Bone marrow (tissue), 2 donors: Measurements from ENCODE around the gene ARHGAP42.

Experiments used
- DNase-seq, 2 donors: peaks; one replicate each; lab custom pipeline; 2025; lab: John Stamatoyannopoulos, UW

Gene ARHGAP42

DNA sequence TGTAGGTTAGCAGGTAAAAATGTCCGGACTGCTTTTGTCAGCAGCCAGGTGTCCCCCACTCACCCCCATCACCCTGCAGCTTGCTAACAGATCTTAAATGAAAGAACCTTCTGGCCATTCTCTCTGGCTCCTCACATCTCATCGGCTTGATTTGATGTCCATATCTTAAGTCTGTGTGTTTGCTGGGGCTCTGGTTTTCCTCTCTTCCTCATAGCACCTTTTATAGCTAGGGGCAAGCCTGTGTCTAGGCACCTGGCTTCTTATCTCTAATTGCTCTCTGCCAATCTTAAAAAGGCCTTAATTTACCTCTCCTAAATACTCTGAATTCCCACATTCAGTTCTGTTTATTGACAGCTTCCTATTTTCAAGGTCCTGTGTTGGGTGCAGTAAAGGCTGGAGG is 72.0 kb downstream of the ARHGAP42 start:
- DNase-seq: no peak

GRCh38 chr11:100759856-100760255 is 72.8 kb downstream of the ARHGAP42 start:
- no peak for DNase-seq

DNA sequence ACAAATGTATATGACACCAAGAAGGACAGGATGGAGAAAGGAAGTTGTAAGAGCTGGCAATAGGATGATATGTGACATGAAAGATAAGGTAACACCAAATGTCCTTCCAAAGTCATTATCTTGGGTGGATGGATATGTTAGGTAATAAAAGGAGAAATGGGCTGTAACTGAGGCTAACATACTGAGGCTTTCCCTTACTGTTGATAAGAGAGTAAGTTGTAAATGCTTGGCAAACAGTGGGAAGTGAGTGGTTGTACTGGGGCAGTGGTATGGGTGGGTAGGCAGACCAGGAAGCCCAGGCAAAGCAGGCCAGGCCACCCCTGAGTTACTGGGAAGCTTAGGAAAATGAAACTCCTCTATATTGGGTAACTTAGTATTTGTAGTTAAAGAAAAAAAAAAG is 73.7 kb downstream of the ARHGAP42 start:
- no peak for DNase-seq

GRCh38 chr11:100761841-100762240 is 74.8 kb downstream of the ARHGAP42 start:
- DNase-seq: no peak

GRCh38 chr11:100766764-100767163 is 79.7 kb downstream of the ARHGAP42 start:
- DNase-seq: no peak

DNA sequence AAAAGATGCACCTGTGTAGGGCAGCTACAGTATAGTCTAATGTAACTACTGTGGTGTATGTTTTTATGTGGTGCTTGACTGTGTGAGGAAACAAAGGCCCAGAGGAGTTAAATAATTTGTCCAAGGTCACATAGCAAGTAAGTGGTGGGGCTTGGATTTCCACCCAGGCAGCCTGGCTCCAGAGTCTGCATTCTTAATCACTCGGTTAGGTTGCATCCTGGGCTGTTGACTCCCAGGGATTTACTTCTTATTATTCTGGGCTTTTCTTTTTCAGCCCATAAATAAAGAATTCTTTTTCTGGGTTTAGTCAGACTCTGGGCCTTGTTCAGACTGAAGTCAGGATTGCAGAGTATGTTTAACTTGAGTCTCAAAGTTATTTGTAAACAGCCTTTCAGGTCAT is 82.1 kb downstream of the ARHGAP42 start:
- no peak for DNase-seq

GRCh38 chr11:100769617-100770016 is 82.5 kb downstream of the ARHGAP42 start:
- no peak for DNase-seq

GRCh38 chr11:100774132-100774531 is 87.0 kb downstream of the ARHGAP42 start:
- DNase-seq: no peak

DNA sequence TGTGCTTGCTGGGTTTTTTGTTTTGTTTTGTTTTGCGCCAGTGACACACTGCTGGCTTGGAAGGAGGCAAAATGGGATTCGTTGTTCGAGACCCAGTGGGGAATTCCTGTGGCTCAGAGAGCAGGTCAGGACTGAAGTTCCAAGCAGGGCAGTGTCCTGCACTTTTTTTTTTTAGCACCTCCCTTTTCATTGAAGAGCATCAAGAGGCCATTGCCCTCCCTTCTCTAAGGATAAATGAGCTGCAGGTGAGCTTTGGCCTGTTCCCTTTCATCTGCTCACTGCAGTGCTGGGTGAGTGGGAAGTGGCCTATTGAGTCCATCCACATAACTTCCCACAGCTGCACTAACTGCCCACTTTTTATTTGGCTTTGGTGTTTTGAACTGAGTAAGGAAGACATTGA is 87.8 kb downstream of the ARHGAP42 start:
- DNase-seq: no peak

GRCh38 chr11:100776212-100776896 is 89.3 kb downstream of the ARHGAP42 start:
- DNase-seq: no peak

DNA sequence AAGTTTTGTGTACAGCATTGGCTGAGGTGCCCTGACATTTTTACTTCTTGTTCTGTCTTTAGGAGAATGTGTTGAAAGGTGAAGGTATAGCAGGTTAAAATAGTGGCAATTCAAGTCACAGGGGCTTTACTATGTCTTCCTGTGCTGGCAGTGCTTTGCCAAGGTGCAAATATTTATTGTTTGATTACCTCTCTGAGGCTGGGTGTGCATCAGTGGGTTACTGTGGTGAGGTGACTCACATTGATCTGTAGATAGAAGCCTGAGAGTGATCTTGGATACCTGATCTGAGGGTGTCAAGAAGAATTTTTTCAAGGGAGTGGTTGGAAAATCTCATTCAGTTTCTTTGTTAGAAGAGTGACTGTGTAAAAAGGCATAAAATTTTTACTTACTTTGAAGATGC is 90.0 kb downstream of the ARHGAP42 start:
- no peak for DNase-seq

GRCh38 chr11:100777736-100778135 is 90.6 kb downstream of the ARHGAP42 start:
- no peak for DNase-seq

GRCh38 chr11:100778166-100778785 is 91.2 kb downstream of the ARHGAP42 start:
- DNase-seq: no peak

DNA sequence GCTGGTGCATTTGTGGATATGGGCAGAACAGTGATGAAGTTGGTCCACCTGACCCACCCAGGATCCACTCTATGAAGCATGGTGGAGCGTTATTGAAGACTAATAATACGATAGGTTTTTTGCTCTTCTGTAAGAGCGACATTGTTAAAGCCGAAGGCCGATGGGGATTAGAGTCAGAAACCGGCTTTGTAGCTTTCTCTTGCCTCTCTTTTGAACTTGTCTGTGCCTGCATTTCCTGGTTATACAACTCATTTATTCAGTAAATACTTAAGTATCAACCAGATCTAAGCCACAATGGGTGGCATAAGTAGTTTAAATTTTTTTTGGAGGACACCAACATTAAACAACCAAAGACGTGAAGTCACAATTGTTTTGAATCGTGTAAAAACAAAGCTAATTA is 93.4 kb downstream of the ARHGAP42 start:
- no peak for DNase-seq

- DNase-seq: no peak
Observed at GRCh38 chr11:100785148-100785983, 98.3 kb downstream of the ARHGAP42 start.

DNA sequence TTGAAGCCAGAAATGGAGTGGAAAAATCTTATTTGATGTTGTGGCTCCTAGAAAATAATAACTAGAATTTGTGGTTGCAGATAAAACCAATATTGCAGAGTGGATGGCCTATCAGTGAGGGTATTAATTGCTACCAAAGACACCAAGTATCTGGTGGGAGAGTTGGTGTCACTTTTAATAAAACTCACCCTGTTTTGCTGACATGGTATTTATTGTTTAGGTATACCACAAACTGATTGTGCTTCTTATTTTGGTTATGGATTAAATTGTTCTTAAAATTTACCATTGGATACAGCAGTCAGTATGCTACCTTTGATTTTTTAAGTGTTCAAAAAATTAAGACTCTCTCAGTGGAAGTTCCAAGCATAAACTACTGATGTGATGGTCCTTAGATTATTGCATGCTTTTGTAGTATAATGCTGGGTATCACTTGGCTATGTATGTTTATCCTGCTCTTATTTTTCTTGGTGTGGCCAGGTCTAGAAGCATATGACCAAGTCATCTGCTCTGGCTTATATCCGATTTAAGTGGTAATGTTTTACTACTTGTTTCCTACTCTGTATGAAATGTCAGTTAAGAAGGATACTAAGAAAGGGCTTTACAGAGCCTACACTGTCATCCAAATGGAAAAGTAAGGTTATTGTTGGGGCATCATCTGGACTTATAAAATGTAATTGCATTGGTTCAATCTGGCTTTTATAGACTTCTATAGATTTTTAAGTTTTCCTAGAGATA is 101.6 kb downstream of the ARHGAP42 start:
- DNase-seq: no peak

GRCh38 chr11:100789500-100789899 is 102.4 kb downstream of the ARHGAP42 start:
- DNase-seq: no peak

DNA sequence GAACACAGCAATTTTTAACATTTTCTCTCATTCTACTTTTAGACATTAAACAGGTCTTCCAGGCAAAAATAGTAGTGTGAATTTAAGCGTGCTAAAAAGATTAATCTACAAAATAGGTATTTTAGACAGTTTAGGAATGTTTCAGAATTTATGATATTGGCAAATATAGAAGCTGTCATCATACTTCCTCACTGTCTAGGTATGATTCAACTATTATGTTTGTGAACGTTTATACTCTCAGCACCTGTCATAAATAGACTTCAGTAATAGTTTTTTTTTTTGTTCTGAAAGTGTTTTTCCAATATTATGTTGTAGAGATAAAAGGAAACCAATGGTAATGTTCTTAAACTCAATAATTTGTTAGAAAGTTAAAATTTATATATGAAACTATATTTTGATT is 103.0 kb downstream of the ARHGAP42 start:
- no peak for DNase-seq

- no peak for DNase-seq
Observed at GRCh38 chr11:100791103-100791502, 104.0 kb downstream of the ARHGAP42 start.

GRCh38 chr11:100791860-100792259 is 104.8 kb downstream of the ARHGAP42 start:
- DNase-seq: no peak

DNA sequence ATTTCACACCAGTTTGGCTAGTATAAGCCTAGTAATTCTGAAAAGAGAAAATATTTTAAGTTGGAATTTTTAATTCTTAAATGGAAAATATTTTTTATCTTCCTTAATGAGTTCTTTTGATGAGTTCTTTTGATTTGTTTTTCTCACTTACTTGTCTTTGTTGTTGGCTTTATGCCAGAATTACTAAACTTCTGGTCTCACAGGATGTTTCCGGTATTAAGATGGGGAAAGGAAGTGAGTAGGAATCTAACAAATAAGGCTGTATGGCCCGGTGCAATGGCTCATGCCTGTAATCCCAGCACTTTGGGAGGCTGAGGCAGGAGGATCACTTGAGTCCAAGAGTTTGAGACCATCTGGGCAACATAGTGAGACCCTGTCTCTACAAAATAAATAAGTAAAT is 106.4 kb downstream of the ARHGAP42 start:
- no peak for DNase-seq

DNA sequence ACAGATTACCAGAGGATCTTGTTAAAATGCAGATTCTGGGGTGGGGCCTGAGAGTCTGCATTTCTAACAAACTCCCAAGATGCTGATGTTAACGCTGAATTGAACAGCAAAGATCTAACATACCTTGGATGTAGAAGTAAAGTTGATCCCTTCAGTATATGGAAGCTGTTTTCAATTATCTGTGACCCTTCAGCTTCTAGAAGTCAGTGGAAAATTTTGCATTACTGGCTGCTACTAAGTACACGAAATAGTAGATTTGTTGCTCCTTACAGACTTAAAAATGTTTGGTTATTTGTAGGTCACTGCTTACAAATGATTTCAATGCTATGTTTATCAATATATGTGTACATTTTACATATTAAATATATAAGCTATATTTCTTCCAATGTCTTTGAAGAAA is 107.4 kb downstream of the ARHGAP42 start:
- no peak for DNase-seq
